GM19324 (cell line): ENCODE measurements around the gene YWHAB.
"Not testable (repeated sequence)": the region's sequence is repeated elsewhere in the genome, so short reads cannot be mapped to it uniquely, and the experiment has no call there.

Experiments
- ATAC-seq: cut with Tn5 transposase; IDR thresholded peaks from one replicate; pipeline ENCODE4 v1.9.1; 2021; ENCODE audit warnings: mild to moderate bottlenecking, moderate library complexity; ENCODE audit not compliant: unreplicated experiment, low FRiP score

The YWHAB gene

GRCh38 chr20:44885392-44886265 lies at the start of gene YWHAB:
Gene YWHAB (plus strand): TSS chr20:44885705. CDS start chr20:44901534, 15,829 bp downstream.
- ATAC-seq, result peak; percentile 93

- ATAC-seq, result no peak
Measured at GRCh38 chr20:44836601-44837120, 48.8 kb upstream of the YWHAB start.

GRCh38 chr20:44837946-44838345 lies 47.6 kb upstream of the YWHAB start:
- no peak for ATAC-seq

GRCh38 chr20:44838521-44838920 lies 47.0 kb upstream of the YWHAB start:
- ATAC-seq, result no peak

- ATAC-seq, result no peak
Measured at GRCh38 chr20:44839481-44839880, 46.0 kb upstream of the YWHAB start.

GRCh38 chr20:44840826-44841225 lies 44.7 kb upstream of the YWHAB start:
- no peak for ATAC-seq

- ATAC-seq, result no peak
Measured at GRCh38 chr20:44841955-44842354, 43.5 kb upstream of the YWHAB start.

- ATAC-seq, result no peak
Measured at GRCh38 chr20:44843876-44844275, 41.6 kb upstream of the YWHAB start.

GRCh38 chr20:44848254-44849015 lies 37.1 kb upstream of the YWHAB start:
- ATAC-seq, result no peak

GRCh38 chr20:44849703-44850102 lies 35.8 kb upstream of the YWHAB start:
- ATAC-seq, result no peak

GRCh38 chr20:44850272-44850671 lies 35.2 kb upstream of the YWHAB start:
- ATAC-seq, result no peak

- ATAC-seq, result no peak
Measured at GRCh38 chr20:44850837-44851236, 34.7 kb upstream of the YWHAB start.

GRCh38 chr20:44851545-44851944 lies 34.0 kb upstream of the YWHAB start:
- ATAC-seq, result no peak

GRCh38 chr20:44856442-44856841 lies 29.1 kb upstream of the YWHAB start:
- ATAC-seq, result no peak

GRCh38 chr20:44856856-44857448 lies 28.6 kb upstream of the YWHAB start:
- no peak for ATAC-seq

- ATAC-seq, result no peak
Measured at GRCh38 chr20:44858606-44859360, 26.7 kb upstream of the YWHAB start.

- no peak for ATAC-seq
Measured at GRCh38 chr20:44861531-44862006, 23.9 kb upstream of the YWHAB start.

- no peak for ATAC-seq
Measured at GRCh38 chr20:44862286-44862685, 23.2 kb upstream of the YWHAB start.

- not testable (repeated sequence) for ATAC-seq
Measured at GRCh38 chr20:44863365-44864084, 22.0 kb upstream of the YWHAB start.
